Measurements from ENCODE around the gene CRYGC. TPM values are rescaled to one million over a fixed set of nuclear protein-coding genes. Genes with fewer than 3 reads are reported as not detected.
A peak's percentile ranks its signal among the peaks of the same experiment; 100 is the strongest.

CRYGC gene
- total and polyA plus RNA-seq, 2 of the 8 experiments (the other 6 are each of a cell fraction or from before 2014, with no cell fraction given), result not detected

- Histone ChIP-seq H2BK5ac (ENCODE audit: low read depth, low read length) (no peak overlapping the region), H4K20me1 (replicated peaks in 1 of 2; ENCODE audit: control insufficient read depth in 1 of 2, insufficient read depth in 2 of 2, low read length in 2 of 2) (no peaks in the 10 kb centered on the region), H3K18ac (ENCODE audit: extremely low read depth, low read length) (no peak overlapping the region), H2BK12ac (ENCODE audit: low read depth, low read length) (no peak overlapping the region), H3K4ac (replicated peaks; ENCODE audit: insufficient read length, low read depth, low read length) (peak overlapping the region; percentile 19), H3K23me2 (ENCODE audit: low read depth, low read length) (no peaks in the 10 kb centered on the region), H4K8ac (ENCODE audit: extremely low read depth, insufficient read depth, low read length) (no peak overlapping the region), H3K27ac (ENCODE audit: low read depth, low read length) (no peak overlapping the region), H3K56ac (replicated peaks; ENCODE audit: insufficient read length, low read depth, low read length) (no peak overlapping the region), H3K4me1 (replicated peaks in 1 of 4; ENCODE audit: control insufficient read depth in 3 of 4, insufficient read depth in 4 of 4, low read length in 3 of 4) (peaks cover 2 to 6% (median 2%) of the 10 kb centered on the region in 4 experiments; a peak in 4 of 7 replicates), H2BK120ac (replicated peaks; ENCODE audit: low read depth, low read length) (no peak overlapping the region), H3K36me3 (ENCODE audit: control insufficient read depth in 2 of 4, insufficient read depth in 4 of 4, low read length in 3 of 4) (no peaks in the 10 kb centered on the region), H3K27me3 (replicated peaks in 1 of 4; ENCODE audit: control insufficient read depth in 3 of 4, extremely low read depth in 1 of 4, insufficient read depth in 3 of 4, low read length in 3 of 4) (no peaks in the 10 kb centered on the region; a peak in 1 of 7 replicates), H2AK5ac (ENCODE audit: low read depth, low read length) (no peak overlapping the region), H2BK20ac (ENCODE audit: low read length) (no peak overlapping the region), H3K9me3 (ENCODE audit: insufficient read depth in 2 of 2, low read depth in 1 of 2, low read length in 1 of 2) (no peaks in the 10 kb centered on the region), H3K4me3 (ENCODE audit: extremely low read depth in 1 of 4, insufficient read depth in 2 of 4, low read depth in 3 of 4, low read length in 4 of 4) (no peak overlapping the region), H3K79me1 (ENCODE audit: low read depth, low read length) (no peaks in the 10 kb centered on the region), H3K79me2 (ENCODE audit: control insufficient read depth in 1 of 2, insufficient read depth in 2 of 2, low read length in 2 of 2) (no peaks in the 10 kb centered on the region), H4K91ac (replicated peaks; ENCODE audit: insufficient read length, low read length) (peak overlapping the region; percentile 44), H4K5ac (ENCODE audit: insufficient read length, low read depth, low read length) (no peak overlapping the region), H3K23ac (ENCODE audit: insufficient read length) (no peak overlapping the region), H2AFZ (ENCODE audit: low read length) (no peak overlapping the region), H3K9ac (replicated peaks in 1 of 4; ENCODE audit: extremely low read depth in 1 of 4, low read depth in 3 of 4, low read length in 3 of 4) (no peak overlapping the region), H3K4me2 (ENCODE audit: insufficient read depth in 1 of 2, low read depth in 2 of 2, low read length in 2 of 2) (no peak overlapping the region), H2BK15ac (ENCODE audit: low read length) (no peak overlapping the region), H3K14ac (ENCODE audit: insufficient read length) (no peak overlapping the region)
- FAIRE-seq (peak; percentile 78), DNase-seq (ENCODE audit: low read depth in 1 of 2, low spot score in 2 of 2) (peak in 1 of 2 experiments; percentile 42)
- 67% methylated on average over 10 of the region's 10 CpGs; no CpG with 5 or more reads in 1 of the 2 experiments for WGBS, 2 experiments (ENCODE audit: extremely low coverage in 1 of 2, insufficient coverage in 1 of 2, insufficient read length in 1 of 2, insufficient replicate concordance in 2 of 2, low coverage in 1 of 2, low lambda C conversion rate in 2 of 2, missing lambda C conversion rate in 1 of 2)
- ChIA-PET CTCF (ENCODE audit: partially characterized antibody) (interaction anchor here (0.9 to 4.6 kb wide), 35 partner anchors 10 to 199 kb away, joined by 3 to 38 read pairs (median 5); partner anchors contain the start of genes C2orf80, CRYGB, CRYGC and CRYGD), POLR2A (ENCODE audit: partially characterized antibody) (interaction anchor here (0.6 to 1.9 kb wide), 3 partner anchors 11 to 1262 kb away, joined by 3 to 11 read pairs (median 3); partner anchors contain the start of gene IDH1)
- TF ChIP-seq SIX5 (IDR thresholded peaks at IDR 0.05; ENCODE audit: low read depth, low read length) (no peak), CTCF (IDR thresholded peaks at IDR 0.05; ENCODE audit: control extremely low read depth in 1 of 3, insufficient read depth in 1 of 3, low read depth in 1 of 3, low read length in 3 of 3) (peak in 2 of 3 experiments; percentile 53 to 59; a peak in 2 of 4 replicates), POLR2A (IDR thresholded peaks at IDR 0.05; ENCODE audit: control extremely low read depth in 1 of 2, low read depth in 2 of 2, low read length in 2 of 2) (no peak), MAX (IDR thresholded peaks at IDR 0.05) (no peak), TBP (IDR thresholded peaks at IDR 0.05; ENCODE audit: low read depth, low read length) (peak; percentile 47; the same call in 1 of the 2 replicates), ZNF274 (IDR thresholded peaks at IDR 0.05; ENCODE audit: borderline replicate concordance, extremely low read depth, low read length) (no peak), PHF8 (conservative IDR thresholded peaks at IDR 0.05; ENCODE audit: low read depth, low read length) (no peak)
Observed at GRCh38 chr2:208101716-208102631, 27.7 kb downstream of the CRYGC start.

Measured in H1 (cell line).